Stimulated activated CD8-positive, alpha-beta memory T cell treated with anti-CD3 and anti-CD28 coated beads, Interleukin-7, amount 100 ng/mL, for 4 hours (primary cell): ENCODE results near the gene NUDC.
"Not testable (repeated sequence)": the region's sequence is repeated elsewhere in the genome, so short reads cannot be mapped to it uniquely, and the experiment has no call there.

Source experiments
- DNase-seq, 2 donors: peaks; one replicate each; pipeline ENCODE4 v3.0.0-alpha.2; 2020; ENCODE audit warnings: low read depth in 2 of 2

The NUDC gene

GRCh38 chr1:26989403-26990109, 68.0 kb downstream of the NUDC start:
- DNase-seq, result not testable (repeated sequence)

DNA sequence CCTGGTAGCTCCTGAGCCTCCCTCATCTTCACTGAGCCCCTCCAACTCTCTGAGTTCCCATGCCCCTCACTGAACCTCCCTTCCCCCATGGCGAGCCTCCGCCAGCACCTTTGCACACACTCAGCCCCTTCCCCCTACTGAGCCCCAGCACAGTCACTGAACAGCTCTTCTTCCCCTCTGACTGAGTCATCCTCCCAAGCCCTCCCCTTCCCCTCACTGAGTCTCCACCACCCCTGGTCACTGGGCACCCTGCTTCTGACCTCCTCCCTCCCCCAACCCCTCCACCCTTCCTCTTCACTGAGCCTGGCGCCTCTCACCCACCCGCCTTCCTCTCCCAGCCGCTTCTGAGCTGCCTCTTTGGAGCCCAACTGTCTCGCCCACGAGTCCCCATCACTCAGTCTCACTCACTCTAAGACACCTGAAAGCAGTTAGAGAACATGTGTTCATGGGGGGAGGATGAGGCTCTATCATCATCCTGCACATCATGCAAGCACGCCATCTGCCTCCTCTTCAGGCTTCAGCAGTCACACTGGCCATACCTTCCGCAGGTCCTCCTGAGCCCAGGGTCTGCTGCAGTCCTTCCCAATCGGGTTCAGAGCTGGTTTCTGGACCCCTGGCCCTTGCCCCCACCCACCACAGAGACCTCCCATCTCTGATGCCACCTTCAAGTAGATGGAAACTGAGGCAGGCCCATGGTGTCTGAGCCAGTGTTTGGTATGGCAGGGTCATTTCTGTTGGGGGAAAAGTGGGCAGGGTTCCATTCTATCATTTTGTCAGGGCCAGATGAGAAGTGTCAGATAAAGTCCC, 70.0 kb downstream of the NUDC start:
- no peak for DNase-seq

DNA sequence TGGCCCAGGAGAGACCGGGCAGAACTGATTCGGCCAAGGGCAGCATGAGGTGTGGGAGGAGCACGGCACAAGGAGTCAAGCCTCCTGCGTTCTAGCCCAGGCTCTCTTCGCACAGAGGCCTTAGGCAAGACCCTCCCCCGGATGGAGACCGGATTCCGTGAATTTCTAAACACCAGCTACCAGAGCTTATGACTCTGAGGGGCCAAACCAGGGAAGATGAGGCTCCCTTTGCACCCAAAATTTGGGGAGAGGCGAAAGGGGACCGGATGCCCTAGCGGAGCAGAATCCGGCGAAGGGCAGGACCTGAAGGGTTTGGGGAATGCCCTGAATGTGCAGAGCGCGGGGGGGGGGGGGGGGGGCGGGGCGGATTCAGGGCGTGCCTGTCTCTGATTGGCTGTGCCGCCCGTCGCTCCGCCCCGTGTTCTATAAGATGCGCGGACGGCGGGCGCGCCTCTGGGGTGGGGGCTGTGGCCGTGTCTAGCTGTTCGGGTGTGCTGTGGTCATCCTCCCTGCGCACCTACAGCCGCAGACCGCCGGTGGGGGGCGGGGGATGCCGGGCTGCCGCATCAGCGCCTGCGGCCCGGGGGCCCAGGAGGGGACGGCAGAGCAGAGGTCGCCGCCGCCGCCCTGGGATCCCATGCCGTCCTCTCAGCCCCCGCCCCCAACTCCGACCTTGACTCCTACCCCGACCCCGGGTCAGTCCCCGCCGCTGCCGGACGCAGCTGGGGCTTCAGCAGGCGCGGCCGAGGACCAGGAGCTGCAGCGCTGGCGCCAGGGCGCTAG, 71.9 kb downstream of the NUDC start, which contains the start of gene TRNP1:
Gene TRNP1, plus strand, starts transcription at position 456 of the 783 bp plus-strand sequence. Its CDS starts 95 bp downstream, at position 551.
- peak; percentile 24 to 65 for DNase-seq

GRCh38 chr1:26994020-26994786, 72.7 kb downstream of the NUDC start:
- DNase-seq, result no peak

GRCh38 chr1:26994787-26995517, 73.4 kb downstream of the NUDC start:
- no peak for DNase-seq

GRCh38 chr1:26996024-26996423, 74.5 kb downstream of the NUDC start:
- no peak for DNase-seq
